Hepatocyte (in vitro differentiated cells): ENCODE results near the gene RRP12.

ENCODE experiments used
- CTCF ChIP-seq: fragments of 200-600 bp; sonication (generic); IDR thresholded peaks from 2 replicates; pipeline ENCODE4 v1.5.1; 2016; ENCODE audit warnings: antibody characterized with exemption, mild to moderate bottlenecking; ENCODE audit not compliant: poor library complexity
- EZH2 ChIP-seq: fragments of 200-600 bp; sonication (generic); IDR thresholded peaks from 2 replicates; pipeline ENCODE4 v1.6.1; 2016; ENCODE audit warnings: antibody characterized with exemption, mild to moderate bottlenecking, borderline replicate concordance
- EZH2phosphoT487 ChIP-seq: fragments of 200-600 bp; sonication (generic); IDR thresholded peaks from one replicate; pipeline ENCODE4 v1.6.1; 2018; ENCODE audit warnings: antibody characterized with exemption, mild to moderate bottlenecking, low read depth, moderate library complexity; ENCODE audit not compliant: unreplicated experiment, severe bottlenecking

- TF ChIP-seq EZH2 = no peak
- no peak for TF ChIP-seq CTCF
- TF ChIP-seq EZH2phosphoT487 = no peak
These were observed 11.0 kb downstream of the RRP12 start for GRCh38 chr10:97390091-97390490.
